HEK293 (cell line): Measurements from ENCODE around the gene MBOAT2.

Source experiments
- KLF7 ChIP-seq: fragments of 450-650 bp; formaldehyde crosslinking; IDR thresholded peaks from 2 replicates; pipeline ENCODE4 v1.5.1; 2016; ENCODE audit warnings: missing biosample characterization, missing genetic modification characterization, borderline replicate concordance
- MYNN ChIP-seq: fragments of 450-650 bp; formaldehyde crosslinking; IDR thresholded peaks from 2 replicates; pipeline ENCODE4 v1.5.1; 2016; ENCODE audit warnings: missing biosample characterization, missing genetic modification characterization, borderline replicate concordance
- PRDM4 ChIP-seq: fragments of 450-650 bp; formaldehyde crosslinking; IDR thresholded peaks from 2 replicates; pipeline ENCODE4 v1.5.1; 2017; ENCODE audit warnings: missing biosample characterization, missing genetic modification characterization
- SP2 ChIP-seq: fragments of 450-650 bp; formaldehyde crosslinking; IDR thresholded peaks from 2 replicates; pipeline ENCODE4 v1.5.1; 2016; ENCODE audit warnings: missing biosample characterization, missing genetic modification characterization
- WT1 ChIP-seq: fragments of 450-650 bp; formaldehyde crosslinking; IDR thresholded peaks from 2 replicates; pipeline ENCODE4 v1.5.1; 2016; ENCODE audit warnings: missing biosample characterization, missing genetic modification characterization
- ZBTB21 ChIP-seq: fragments of 450-650 bp; formaldehyde crosslinking; IDR thresholded peaks from 2 replicates; pipeline ENCODE4 v1.5.1; 2017; ENCODE audit warnings: missing biosample characterization, missing genetic modification characterization
- ZBTB8A ChIP-seq: fragments of 450-650 bp; formaldehyde crosslinking; IDR thresholded peaks from 2 replicates; pipeline ENCODE4 v1.5.1; 2016; ENCODE audit warnings: missing biosample characterization, missing genetic modification characterization
- ZEB2 ChIP-seq: fragments of 450-650 bp; formaldehyde crosslinking; IDR thresholded peaks from 2 replicates; pipeline ENCODE4 v1.5.1; 2016; ENCODE audit warnings: missing biosample characterization, missing genetic modification characterization
- ZFP3 ChIP-seq: fragments of 450-650 bp; formaldehyde crosslinking; IDR thresholded peaks from 2 replicates; pipeline ENCODE4 v1.5.1; 2016; ENCODE audit warnings: low read depth, missing biosample characterization, missing genetic modification characterization
- ZFP37 ChIP-seq: fragments of 450-650 bp; formaldehyde crosslinking; IDR thresholded peaks from 2 replicates; pipeline ENCODE4 v1.5.1; 2016; ENCODE audit warnings: missing biosample characterization, missing genetic modification characterization
- ZNF10 ChIP-seq: fragments of 450-650 bp; formaldehyde crosslinking; IDR thresholded peaks from 2 replicates; pipeline ENCODE4 v1.5.1; 2017; ENCODE audit warnings: missing biosample characterization, missing genetic modification characterization
- ZNF239 ChIP-seq: fragments of 450-650 bp; formaldehyde crosslinking; IDR thresholded peaks from 2 replicates; pipeline ENCODE4 v1.5.1; 2016; ENCODE audit warnings: missing biosample characterization, missing genetic modification characterization
- ZNF423 ChIP-seq: fragments of 450-650 bp; formaldehyde crosslinking; IDR thresholded peaks from 2 replicates; pipeline ENCODE4 v1.5.1; 2016; ENCODE audit warnings: missing biosample characterization, missing genetic modification characterization
- ZNF530 ChIP-seq: fragments of 450-650 bp; formaldehyde crosslinking; IDR thresholded peaks from 2 replicates; pipeline ENCODE4 v1.5.1; 2016; ENCODE audit warnings: low read depth, missing biosample characterization, missing genetic modification characterization
- ZNF549 ChIP-seq: fragments of 450-650 bp; IDR thresholded peaks from 2 replicates; pipeline ENCODE4 v1.5.1; 2018; ENCODE audit warnings: missing biosample characterization, missing genetic modification characterization, mild to moderate bottlenecking, inconsistent platforms, moderate library complexity
- ZNF560 ChIP-seq: fragments of 450-650 bp; formaldehyde crosslinking; IDR thresholded peaks from 2 replicates; pipeline ENCODE4 v1.5.1; 2017; ENCODE audit warnings: missing biosample characterization, missing genetic modification characterization, borderline replicate concordance
- ZNF585B ChIP-seq: fragments of 450-650 bp; formaldehyde crosslinking; IDR thresholded peaks from 2 replicates; pipeline ENCODE4 v1.5.1; 2016; ENCODE audit warnings: missing biosample characterization, missing genetic modification characterization
- ZNF677 ChIP-seq: fragments of 450-650 bp; IDR thresholded peaks from 2 replicates; pipeline ENCODE4 v1.5.0; 2018; ENCODE audit warnings: missing biosample characterization, mild to moderate bottlenecking, missing genetic modification characterization, moderate library complexity
- ZNF701 ChIP-seq: fragments of 450-650 bp; formaldehyde crosslinking; IDR thresholded peaks from 2 replicates; pipeline ENCODE4 v1.5.1; 2016; ENCODE audit warnings: missing biosample characterization, missing genetic modification characterization
- ZNF76 ChIP-seq: fragments of 450-650 bp; formaldehyde crosslinking; IDR thresholded peaks from 2 replicates; pipeline ENCODE4; 2016; ENCODE audit warnings: low read depth, missing biosample characterization, missing genetic modification characterization, borderline replicate concordance
- ZNF785 ChIP-seq: fragments of 450-650 bp; formaldehyde crosslinking; IDR thresholded peaks from 2 replicates; pipeline ENCODE4 v1.5.1; 2016; ENCODE audit warnings: missing biosample characterization, missing genetic modification characterization
- ZNF792 ChIP-seq: fragments of 450-650 bp; formaldehyde crosslinking; IDR thresholded peaks from 2 replicates; pipeline ENCODE4 v1.5.1; 2016; ENCODE audit warnings: missing biosample characterization, missing genetic modification characterization
- ZSCAN23 ChIP-seq: fragments of 450-650 bp; formaldehyde crosslinking; IDR thresholded peaks from 2 replicates; pipeline ENCODE4 v1.5.1; 2016; ENCODE audit warnings: missing biosample characterization, missing genetic modification characterization
- ZSCAN30 ChIP-seq: fragments of 450-650 bp; IDR thresholded peaks from 2 replicates; pipeline ENCODE4 v1.5.1; 2018; ENCODE audit warnings: missing biosample characterization, mild to moderate bottlenecking, missing genetic modification characterization, moderate library complexity
- TF ChIP-seq, protein P1 (sequence below): IDR thresholded peaks from 2 replicates; pipeline ENCODE4 v1.6.1; 2011; ENCODE audit warnings: mild to moderate bottlenecking, low read depth, low read length, borderline replicate concordance
- TF ChIP-seq, protein P2 (sequence below): fragments of 450-650 bp; formaldehyde crosslinking; IDR thresholded peaks from 2 replicates; pipeline ENCODE4 v1.5.1; 2016; ENCODE audit warnings: missing biosample characterization, missing genetic modification characterization
- TF ChIP-seq, protein P3 (sequence below): fragments of 450-650 bp; formaldehyde crosslinking; IDR thresholded peaks from 2 replicates; pipeline ENCODE4 v1.5.1; 2016; ENCODE audit warnings: missing biosample characterization, missing genetic modification characterization, low read depth
- TF ChIP-seq, protein P4 (sequence below): fragments of 450-650 bp; formaldehyde crosslinking; IDR thresholded peaks from 2 replicates; pipeline ENCODE4 v1.5.1; 2016; ENCODE audit warnings: missing biosample characterization, missing genetic modification characterization

MBOAT2 gene

GRCh38 chr2:9003616-9004337, at the start of gene MBOAT2 (continued):
- no peak for TF ChIP-seq ZNF549 (tag by site-specific recombination)
- TF ChIP-seq ZNF785 (tag by site-specific recombination), result no peak
- TF ChIP-seq, protein P1, sequence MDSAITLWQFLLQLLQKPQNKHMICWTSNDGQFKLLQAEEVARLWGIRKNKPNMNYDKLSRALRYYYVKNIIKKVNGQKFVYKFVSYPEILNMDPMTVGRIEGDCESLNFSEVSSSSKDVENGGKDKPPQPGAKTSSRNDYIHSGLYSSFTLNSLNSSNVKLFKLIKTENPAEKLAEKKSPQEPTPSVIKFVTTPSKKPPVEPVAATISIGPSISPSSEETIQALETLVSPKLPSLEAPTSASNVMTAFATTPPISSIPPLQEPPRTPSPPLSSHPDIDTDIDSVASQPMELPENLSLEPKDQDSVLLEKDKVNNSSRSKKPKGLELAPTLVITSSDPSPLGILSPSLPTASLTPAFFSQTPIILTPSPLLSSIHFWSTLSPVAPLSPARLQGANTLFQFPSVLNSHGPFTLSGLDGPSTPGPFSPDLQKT, result no peak
- TF ChIP-seq WT1, result no peak
- TF ChIP-seq ZSCAN23 (tag by site-specific recombination), result no peak
- no peak for TF ChIP-seq ZNF677
- peak; percentile 17; the same call in 1 of the 2 replicates for TF ChIP-seq ZSCAN30 (tag by site-specific recombination)
- no peak for TF ChIP-seq ZBTB21
- TF ChIP-seq ZEB2 (tag by site-specific recombination), result 0 out of 2 replicates have a peak, but pooled peaks have one; percentile 36
- peak; percentile 66 for TF ChIP-seq ZBTB8A (tag by site-specific recombination)
- TF ChIP-seq, protein P2, sequence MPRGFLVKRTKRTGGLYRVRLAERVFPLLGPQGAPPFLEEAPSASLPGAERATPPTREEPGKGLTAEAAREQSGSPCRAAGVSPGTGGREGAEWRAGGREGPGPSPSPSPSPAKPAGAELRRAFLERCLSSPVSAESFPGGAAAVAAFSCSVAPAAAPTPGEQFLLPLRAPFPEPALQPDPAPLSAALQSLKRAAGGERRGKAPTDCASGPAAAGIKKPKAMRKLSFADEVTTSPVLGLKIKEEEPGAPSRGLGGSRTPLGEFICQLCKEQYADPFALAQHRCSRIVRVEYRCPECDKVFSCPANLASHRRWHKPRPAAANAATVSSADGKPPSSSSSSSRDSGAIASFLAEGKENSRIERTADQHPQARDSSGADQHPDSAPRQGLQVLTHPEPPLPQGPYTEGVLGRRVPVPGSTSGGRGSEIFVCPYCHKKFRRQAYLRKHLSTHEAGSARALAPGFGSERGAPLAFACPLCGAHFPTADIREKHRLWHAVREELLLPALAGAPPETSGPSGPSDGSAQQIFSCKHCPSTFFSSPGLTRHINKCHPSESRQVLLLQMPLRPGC (tag by site-specific recombination), result 0 out of 2 replicates have a peak, but pooled peaks have one; percentile 25
- TF ChIP-seq ZFP37 (tag by site-specific recombination), result no peak
- no peak for TF ChIP-seq ZNF76 (tag by site-specific recombination)
- no peak for TF ChIP-seq ZNF530 (tag by site-specific recombination)
- 0 out of 2 replicates have a peak, but pooled peaks have one; percentile 28 for TF ChIP-seq SP2 (tag by site-specific recombination)
- TF ChIP-seq ZNF239 (tag by site-specific recombination), result no peak
- TF ChIP-seq, protein P3, sequence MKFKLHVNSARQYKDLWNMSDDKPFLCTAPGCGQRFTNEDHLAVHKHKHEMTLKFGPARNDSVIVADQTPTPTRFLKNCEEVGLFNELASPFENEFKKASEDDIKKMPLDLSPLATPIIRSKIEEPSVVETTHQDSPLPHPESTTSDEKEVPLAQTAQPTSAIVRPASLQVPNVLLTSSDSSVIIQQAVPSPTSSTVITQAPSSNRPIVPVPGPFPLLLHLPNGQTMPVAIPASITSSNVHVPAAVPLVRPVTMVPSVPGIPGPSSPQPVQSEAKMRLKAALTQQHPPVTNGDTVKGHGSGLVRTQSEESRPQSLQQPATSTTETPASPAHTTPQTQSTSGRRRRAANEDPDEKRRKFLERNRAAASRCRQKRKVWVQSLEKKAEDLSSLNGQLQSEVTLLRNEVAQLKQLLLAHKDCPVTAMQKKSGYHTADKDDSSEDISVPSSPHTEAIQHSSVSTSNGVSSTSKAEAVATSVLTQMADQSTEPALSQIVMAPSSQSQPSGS (tag by site-specific recombination), result no peak
- no peak for TF ChIP-seq ZNF585B (tag by site-specific recombination)
- TF ChIP-seq ZFP3 (tag by site-specific recombination), result no peak
- TF ChIP-seq PRDM4 (tag by site-specific recombination), result no peak
- TF ChIP-seq, protein P4, sequence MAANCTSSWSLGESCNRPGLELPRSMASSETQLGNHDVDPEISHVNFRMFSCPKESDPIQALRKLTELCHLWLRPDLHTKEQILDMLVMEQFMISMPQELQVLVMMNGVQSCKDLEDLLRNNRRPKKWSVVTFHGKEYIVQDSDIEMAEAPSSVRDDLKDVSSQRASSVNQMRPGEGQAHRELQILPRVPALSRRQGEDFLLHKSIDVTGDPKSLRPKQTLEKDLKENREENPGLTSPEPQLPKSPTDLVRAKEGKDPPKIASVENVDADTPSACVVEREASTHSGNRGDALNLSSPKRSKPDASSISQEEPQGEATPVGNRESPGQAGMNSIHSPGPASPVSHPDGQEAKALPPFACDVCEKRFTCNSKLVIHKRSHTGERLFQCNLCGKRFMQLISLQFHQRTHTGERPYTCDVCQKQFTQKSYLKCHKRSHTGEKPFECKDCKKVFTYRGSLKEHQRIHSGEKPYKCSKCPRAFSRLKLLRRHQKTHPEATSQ (tag by site-specific recombination), result no peak
- TF ChIP-seq ZNF10 (tag by site-specific recombination), result no peak
- no peak for TF ChIP-seq MYNN (tag by site-specific recombination)
- TF ChIP-seq ZNF423 (tag by site-specific recombination), result no peak
- no peak for TF ChIP-seq ZNF701
- no peak for TF ChIP-seq ZNF560 (tag by site-specific recombination)
- TF ChIP-seq KLF7 (tag by site-specific recombination), result no peak
- no peak for TF ChIP-seq ZNF792 (tag by site-specific recombination)
